Activated CD4-positive, alpha-beta T cell treated with anti-CD3 and anti-CD28 coated beads, Interleukin-2, amount 50 U/mL, for 24 hours (primary cell): ENCODE measurements around the gene FCGR3A.

ENCODE experiments used
- DNase-seq, 2 donors: peaks; one replicate each; pipeline ENCODE4 v3.0.0-alpha.2; 2020; ENCODE audit warnings: low read depth in 1 of 2, low spot score in 1 of 2

The FCGR3A gene

GRCh38 chr1:161502641-161503393, 46.8 kb downstream of the FCGR3A start:
- DNase-seq, result no peak

GRCh38 chr1:161502181-161502580, 47.4 kb downstream of the FCGR3A start:
- DNase-seq, result no peak

GRCh38 chr1:161501234-161501633, 48.4 kb downstream of the FCGR3A start:
- DNase-seq, result no peak

- DNase-seq, result no peak
Observed at GRCh38 chr1:161499099-161500039, 50.2 kb downstream of the FCGR3A start.

GRCh38 chr1:161498646-161499045, 51.0 kb downstream of the FCGR3A start:
- no peak for DNase-seq

DNA sequence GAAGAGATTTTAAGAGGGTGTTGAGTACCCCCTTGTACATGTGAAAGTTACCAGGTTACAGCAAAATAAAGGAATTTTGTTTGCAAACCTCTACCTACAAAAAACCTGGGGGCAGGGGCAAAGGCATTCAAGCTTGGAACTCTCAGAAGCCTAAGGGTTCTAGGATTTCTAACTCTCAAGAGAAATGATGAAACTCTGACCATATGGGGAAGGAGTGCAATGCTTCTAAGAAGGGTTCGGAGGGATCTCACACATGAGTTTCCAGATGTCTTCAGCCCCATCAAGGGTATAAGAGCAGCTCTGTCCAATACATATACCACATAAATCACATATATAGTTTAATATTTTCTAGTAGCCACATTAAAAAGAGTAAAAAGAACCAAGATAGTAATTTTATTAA, 51.7 kb downstream of the FCGR3A start:
- no peak for DNase-seq

GRCh38 chr1:161495490-161495889, 54.1 kb downstream of the FCGR3A start:
- DNase-seq, result no peak

GRCh38 chr1:161494091-161494735, 55.4 kb downstream of the FCGR3A start:
- no peak for DNase-seq

DNA sequence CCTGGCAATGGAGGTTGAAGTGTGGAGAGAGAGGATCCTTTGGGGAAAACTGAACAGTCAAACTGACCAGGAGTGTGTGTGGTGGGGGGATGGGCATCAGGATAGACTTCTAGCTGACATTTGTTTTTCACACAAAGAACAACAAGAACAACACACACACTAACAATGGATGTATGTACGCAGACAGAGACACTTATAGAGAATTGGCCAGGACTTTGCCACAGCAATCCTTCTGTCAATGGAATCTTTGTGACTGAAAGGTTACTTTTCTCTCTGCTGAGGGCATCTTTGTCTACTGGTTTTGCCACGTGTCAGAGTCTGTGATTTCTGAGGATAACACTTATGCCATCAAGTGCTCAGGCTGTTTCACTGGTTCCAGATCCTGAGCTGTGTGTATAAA, 56.8 kb downstream of the FCGR3A start:
- DNase-seq, result no peak
